IMR-90 (cell line): ENCODE measurements around the gene STAT5A. TPM values are rescaled to one million over a fixed set of nuclear protein-coding genes. Genes with fewer than 3 reads are reported as not detected.
"Not testable (repeated sequence)": the region's sequence is repeated elsewhere in the genome, so short reads cannot be mapped to it uniquely, and the experiment has no call there.

Experiments
- ATAC-seq: fragments of 200-7000 bp; cut with Tn5 transposase; 2 replicates; pipeline ENCODE4 v1.9.1; 2020; ENCODE audit warnings: low read depth, mild to moderate bottlenecking, moderate library complexity
- BruUV-seq: library from RNA; stranded (reverse); fragments of 400-500 nt; replicated peaks from 2 replicates; lab custom pipeline; 2021; lab: Mats Ljungman, UMichigan
- CTCF ChIA-PET: fragments of 300-600 bp; formaldehyde crosslinking; extraction: SDS; loops from one replicate; lab custom pipeline; 2021; ENCODE audit warnings: antibody characterized with exemption; lab: Yijun Ruan, JAX
- POLR2A ChIA-PET: fragments of 300-600 bp; sonication (Branson Sonifier 250); formaldehyde crosslinking; loops from one replicate; lab custom pipeline; 2022; ENCODE audit warnings: antibody characterized with exemption; ENCODE audit not compliant: unreplicated experiment; lab: Charles Lee
- DNase-seq: peaks from one replicate; pipeline ENCODE4 v3.0.0; 2013
- H2AFZ ChIP-seq: replicated peaks from 2 replicates; pipeline ENCODE3; 2013; ENCODE audit warnings: low read length, mild to moderate bottlenecking; ENCODE audit not compliant: poor library complexity
- H2AK5ac ChIP-seq: 2 replicates; pipeline ENCODE4 v1.6.1; 2013; ENCODE audit warnings: low read depth, low read length, inconsistent platforms
- H2AK9ac ChIP-seq: replicated peaks from 2 replicates; pipeline ENCODE3; 2013; ENCODE audit warnings: mild to moderate bottlenecking, low read depth, low read length, moderate library complexity; ENCODE audit not compliant: poor library complexity
- H2BK120ac ChIP-seq: 2 replicates; pipeline ENCODE4 v1.6.1; 2013; ENCODE audit warnings: low read depth, low read length, inconsistent platforms
- H2BK15ac ChIP-seq: 3 replicates; pipeline ENCODE4 v1.6.1; 2013; ENCODE audit warnings: low read depth, low read length, inconsistent platforms
- H2BK20ac ChIP-seq: 2 replicates; pipeline ENCODE4 v1.6.1; 2013; ENCODE audit warnings: low read depth, mild to moderate bottlenecking, inconsistent platforms, low read length, moderate library complexity
- H2BK5ac ChIP-seq: 2 replicates; pipeline ENCODE4 v1.6.1; 2013; ENCODE audit warnings: mild to moderate bottlenecking, low read depth, low read length, inconsistent platforms; ENCODE audit not compliant: poor library complexity, severe bottlenecking
- H3K14ac ChIP-seq: replicated peaks from 2 replicates; pipeline ENCODE4 v1.6.1; 2013; ENCODE audit warnings: low read depth, low read length, inconsistent platforms
- H3K18ac ChIP-seq: 2 replicates; pipeline ENCODE4 v1.6.1; 2013; ENCODE audit warnings: low read depth, low read length, control low read depth
- H3K23ac ChIP-seq: 2 replicates; pipeline ENCODE4 v1.6.1; 2013; ENCODE audit warnings: low read depth, low read length, inconsistent platforms
- H3K27ac ChIP-seq: 2 replicates; pipeline ENCODE4 v1.5.1; 2013; ENCODE audit warnings: mild to moderate bottlenecking, control low read depth, low read length; ENCODE audit not compliant: insufficient read depth
- H3K27me3 ChIP-seq: 2 replicates; pipeline ENCODE4 v1.6.1; 2013; ENCODE audit warnings: low read length; ENCODE audit not compliant: control insufficient read depth, insufficient read depth
- H3K36me3 ChIP-seq: 2 replicates; pipeline ENCODE4 v1.6.1; 2013; ENCODE audit warnings: low read length, mixed read lengths; ENCODE audit not compliant: control insufficient read depth, insufficient read depth
- H3K4ac ChIP-seq: 2 replicates; pipeline ENCODE4 v1.6.1; 2013; ENCODE audit warnings: low read depth, low read length, inconsistent platforms
- H3K4me1 ChIP-seq: 2 replicates; pipeline ENCODE4 v1.6.1; 2013; ENCODE audit warnings: low read length, mixed read lengths; ENCODE audit not compliant: control insufficient read depth, insufficient read depth
- H3K4me2 ChIP-seq: 2 replicates; pipeline ENCODE4 v1.6.1; 2013; ENCODE audit warnings: low read depth, mild to moderate bottlenecking, control low read depth, low read length, moderate library complexity
- H3K4me3 ChIP-seq: 2 replicates; pipeline ENCODE4 v1.5.1; 2013; ENCODE audit warnings: low read depth, mild to moderate bottlenecking, control low read depth, low read length, moderate library complexity; ENCODE audit not compliant: insufficient read depth
- H3K56ac ChIP-seq: 2 replicates; pipeline ENCODE4 v1.6.1; 2013; ENCODE audit warnings: low read length, inconsistent platforms; ENCODE audit not compliant: insufficient read depth; ENCODE audit errors: extremely low read depth
- H3K79me1 ChIP-seq, 2 experiments: 2 replicates each; pipeline ENCODE4 v1.6.1; 2013; ENCODE audit warnings: low read length in 2 of 2, inconsistent platforms in 1 of 2, low read depth in 1 of 2
- H3K9ac ChIP-seq: 2 replicates; pipeline ENCODE4 v1.6.1; 2013; ENCODE audit warnings: low read depth, low read length, control low read depth
- H3K9me1 ChIP-seq: 2 replicates; pipeline ENCODE4 v1.6.1; 2013; ENCODE audit warnings: low read length, inconsistent platforms; ENCODE audit not compliant: insufficient read depth
- H3K9me3 ChIP-seq: 2 replicates; pipeline ENCODE4 v1.6.1; 2013; ENCODE audit warnings: low read length; ENCODE audit not compliant: control insufficient read depth, insufficient read depth
- H4K20me1 ChIP-seq: 2 replicates; pipeline ENCODE4 v1.6.1; 2013; ENCODE audit warnings: low read length, inconsistent platforms; ENCODE audit not compliant: insufficient read depth
- H4K5ac ChIP-seq: 2 replicates; pipeline ENCODE4 v1.6.1; 2013; ENCODE audit warnings: mild to moderate bottlenecking, low read depth, low read length, control low read depth
- H4K8ac ChIP-seq, 2 experiments: 2 replicates each; pipeline ENCODE4 v1.6.1; 2013; ENCODE audit warnings: low read depth in 2 of 2, low read length in 2 of 2, control low read depth in 1 of 2, inconsistent platforms in 1 of 2
- H4K91ac ChIP-seq: 2 replicates; pipeline ENCODE4 v1.6.1; 2013; ENCODE audit warnings: low read depth, low read length, inconsistent platforms; ENCODE audit not compliant: insufficient read depth
- WGBS, 2 experiments: methylation state at CpG; one replicate each; pipeline versions ENCODE4 v1.1.5 to v1.1.7; 2013; ENCODE audit warnings: missing lambda C conversion rate in 2 of 2; ENCODE audit not compliant: insufficient read length in 1 of 2; ENCODE audit errors: extremely low coverage in 2 of 2; 5-methylcytosine and 5-hydroxymethylcytosine counted together
- dilution Hi-C: fragments of 300-500 bp; cut with HindIII; formaldehyde crosslinking; loops from one replicate; pipeline ENCODE4 v1.14.3; 2018; ENCODE audit warnings: low sequenced_read_pairs; ENCODE audit not compliant: unreplicated experiment
- in situ Hi-C: fragments of 300-500 bp; cut with MboI; formaldehyde crosslinking; loops from 3 replicates; pipeline ENCODE4 v1.14.3; 2019; ENCODE audit warnings: low sequenced_read_pairs, inconsistent platforms, mixed read lengths
- intact Hi-C: fragments of 100-400 bp; cut with micrococcal nuclease; formaldehyde crosslinking; loops from 2 replicates; pipeline ENCODE4 v1.10.0; 2022
- polyA plus RNA-seq, 3 experiments: library from polyadenylated mRNA; depleted of rRNA; stranded (reverse); fragments of >200 nt; gene quantifications; 2 replicates each; pipeline ENCODE4 v1.2.3, GENCODE V29; 2012; ENCODE audit warnings: low replicate concordance in 1 of 3
- total RNA-seq: library from RNA; depleted of rRNA; stranded (reverse); fragments of >200 nt; gene quantifications from 2 replicates; pipeline ENCODE4 v1.2.3, GENCODE V29; 2012; rRNA removed

STAT5A gene
- total and polyA plus RNA-seq, 2 of the 4 experiments (the other 2 are of a cell fraction) = 1.3 to 1.4 TPM

DNA sequence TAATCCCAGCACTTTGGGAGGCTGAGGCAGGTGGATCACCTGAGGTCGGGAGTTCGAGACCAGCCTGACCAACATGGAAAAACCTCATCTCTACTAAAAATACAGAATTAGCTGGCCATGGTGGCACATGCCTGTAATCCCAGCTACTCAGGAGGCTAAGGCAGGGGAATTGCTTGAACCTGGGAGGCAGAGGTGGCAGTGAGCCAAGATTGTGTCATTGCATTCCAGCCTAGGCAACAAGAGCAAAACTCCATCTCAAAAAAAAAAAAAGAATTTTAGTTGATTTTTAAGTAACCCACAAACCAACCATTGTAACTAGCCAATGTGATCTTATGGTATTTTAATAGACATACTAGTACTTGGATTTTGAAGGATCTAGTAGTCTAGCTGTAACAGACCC, 72.1 kb downstream of the STAT5A start:
- no CpG with 5 or more reads among the region's 2 CpGs for WGBS, 2 experiments
- H3K18ac ChIP-seq, BruUV-seq, H3K27ac ChIP-seq, H3K4me2 ChIP-seq, H3K14ac ChIP-seq, H2BK5ac ChIP-seq, H3K36me3 ChIP-seq, dilution Hi-C loops, H4K5ac ChIP-seq, H3K9me3 ChIP-seq, H2AK9ac ChIP-seq, ATAC-seq, in situ Hi-C loops, intact Hi-C loops, H2AK5ac ChIP-seq, H3K23ac ChIP-seq, H3K56ac ChIP-seq, H2BK15ac ChIP-seq, H3K9ac ChIP-seq, H3K4ac ChIP-seq, H3K27me3 ChIP-seq, H2BK120ac ChIP-seq, H3K4me3 ChIP-seq, H4K91ac ChIP-seq, H4K8ac ChIP-seq, H2AFZ ChIP-seq, H2BK20ac ChIP-seq: not testable (repeated sequence)
- CTCF ChIA-PET = interaction anchor here (0.6 kb wide), 1 partner anchor 157 kb away, joined by 4 read pairs; no protein-coding TSS in a partner anchor
- H4K20me1 ChIP-seq = peaks cover 80% of the 10 kb centered on the region
- peaks cover 27 to 94% of the 10 kb centered on the region in 2 experiments for H3K79me1 ChIP-seq
- POLR2A ChIA-PET = interaction anchor here (0.7 kb wide), 1 partner anchor 43 kb away, joined by 4 read pairs; no protein-coding TSS in a partner anchor
- peak; percentile 45 for DNase-seq
- H3K9me1 ChIP-seq = peaks cover 30% of the 10 kb centered on the region
- H3K4me1 ChIP-seq = peaks cover 10% of the 10 kb centered on the region

Other genes starting within 250 kb of the STAT5A start
- gene C17orf113, start 237.9 kb upstream of the STAT5A start, total RNA-seq = under 0.01 TPM in 1 of 2 replicates, not detected in the other
- gene C17orf113, start 237.9 kb upstream of the STAT5A start, polyA plus RNA-seq (2012; rRNA removed) = 0.03 and 0.07 TPM in 2 replicates
- not detected in 2 replicates for gene ZNF385C, start 190.0 kb upstream of the STAT5A start, total RNA-seq
- gene ZNF385C, start 190.0 kb upstream of the STAT5A start, polyA plus RNA-seq (2012; rRNA removed) = not detected in 2 replicates
- gene DHX58, start 175.8 kb upstream of the STAT5A start, total RNA-seq = 1.1 and 1.4 TPM in 2 replicates
- 1.9 and 2.8 TPM in 2 replicates for gene DHX58, start 175.8 kb upstream of the STAT5A start, polyA plus RNA-seq (2012; rRNA removed)
- 5.3 and 6.3 TPM in 2 replicates for gene KAT2A, start 167.1 kb upstream of the STAT5A start, total RNA-seq
- 28.2 and 31.4 TPM in 2 replicates for gene KAT2A, start 167.1 kb upstream of the STAT5A start, polyA plus RNA-seq (2012; rRNA removed)
- gene HSPB9, start 165.7 kb upstream of the STAT5A start, total RNA-seq = not detected in 2 replicates
- not detected in 2 replicates for gene HSPB9, start 165.7 kb upstream of the STAT5A start, polyA plus RNA-seq (2012; rRNA removed)
- gene RAB5C, start 133.5 kb upstream of the STAT5A start, total RNA-seq = 112 and 126 TPM in 2 replicates
- 277 and 312 TPM in 2 replicates for gene RAB5C, start 133.5 kb upstream of the STAT5A start, polyA plus RNA-seq (2012; rRNA removed)
- not detected in 2 replicates for gene KCNH4, start 107.4 kb upstream of the STAT5A start, total RNA-seq
- 0.03 and 0.06 TPM in 2 replicates for gene KCNH4, start 107.4 kb upstream of the STAT5A start, polyA plus RNA-seq (2012; rRNA removed)
- gene HCRT, start 103.0 kb upstream of the STAT5A start, total RNA-seq = not detected in 2 replicates
- gene HCRT, start 103.0 kb upstream of the STAT5A start, polyA plus RNA-seq (2012; rRNA removed) = not detected in 2 replicates
- gene GHDC, start 94.0 kb upstream of the STAT5A start, total RNA-seq = 4.4 and 8.1 TPM in 2 replicates
- 5.2 and 6.1 TPM in 2 replicates for gene GHDC, start 94.0 kb upstream of the STAT5A start, polyA plus RNA-seq (2012; rRNA removed)
- 21.7 and 24.4 TPM in 2 replicates for gene STAT5B, start 12.1 kb upstream of the STAT5A start, total RNA-seq
- 28.7 and 29.6 TPM in 2 replicates for gene STAT5B, start 12.1 kb upstream of the STAT5A start, polyA plus RNA-seq (2012; rRNA removed)
- gene STAT3, start 99.9 kb downstream of the STAT5A start, total RNA-seq = 61.9 and 66.3 TPM in 2 replicates
- gene STAT3, start 99.9 kb downstream of the STAT5A start, polyA plus RNA-seq (2012; rRNA removed) = 47.2 and 48.0 TPM in 2 replicates
- gene CAVIN1, start 134.8 kb downstream of the STAT5A start, total RNA-seq = 556 and 644 TPM in 2 replicates
- gene CAVIN1, start 134.8 kb downstream of the STAT5A start, polyA plus RNA-seq (2012; rRNA removed) = 491 and 533 TPM in 2 replicates
- 18.8 and 23.6 TPM in 2 replicates for gene ATP6V0A1, start 170.4 kb downstream of the STAT5A start, total RNA-seq
- 34.0 and 36.2 TPM in 2 replicates for gene ATP6V0A1, start 170.4 kb downstream of the STAT5A start, polyA plus RNA-seq (2012; rRNA removed)
- gene NAGLU, start 247.7 kb downstream of the STAT5A start, total RNA-seq = 6.5 and 7.5 TPM in 2 replicates
- gene NAGLU, start 247.7 kb downstream of the STAT5A start, polyA plus RNA-seq (2012; rRNA removed) = 29.2 TPM in 2 replicates